HEK293 (cell line): ENCODE data around the gene RBMS3.

Experiments
- ATF2 ChIP-seq: fragments of 450-650 bp; formaldehyde crosslinking; IDR thresholded peaks from 2 replicates; pipeline ENCODE4 v1.5.1; 2016; ENCODE audit warnings: missing biosample characterization, missing genetic modification characterization, low read depth
- CTCF ChIP-seq: fragments of 450-650 bp; formaldehyde crosslinking; IDR thresholded peaks from 2 replicates; pipeline ENCODE4 v1.5.1; 2016; ENCODE audit warnings: missing biosample characterization, missing genetic modification characterization
- REPIN1 ChIP-seq: fragments of 450-650 bp; formaldehyde crosslinking; IDR thresholded peaks from 2 replicates; pipeline ENCODE4 v1.5.1; 2017; ENCODE audit warnings: missing biosample characterization, missing genetic modification characterization, low read depth
- SP2 ChIP-seq: fragments of 450-650 bp; formaldehyde crosslinking; IDR thresholded peaks from 2 replicates; pipeline ENCODE4 v1.5.1; 2016; ENCODE audit warnings: missing biosample characterization, missing genetic modification characterization
- YY1 ChIP-seq: fragments of 450-650 bp; formaldehyde crosslinking; IDR thresholded peaks from 2 replicates; pipeline ENCODE4 v1.5.1; 2018; ENCODE audit warnings: missing biosample characterization, missing genetic modification characterization
- ZNF138 ChIP-seq: fragments of 450-650 bp; formaldehyde crosslinking; IDR thresholded peaks from 2 replicates; pipeline ENCODE4 v1.5.1; 2016; ENCODE audit warnings: missing biosample characterization, missing genetic modification characterization, borderline replicate concordance
- ZNF239 ChIP-seq: fragments of 450-650 bp; formaldehyde crosslinking; IDR thresholded peaks from 2 replicates; pipeline ENCODE4 v1.5.1; 2016; ENCODE audit warnings: missing biosample characterization, missing genetic modification characterization
- ZNF24 ChIP-seq: fragments of 450-650 bp; formaldehyde crosslinking; IDR thresholded peaks from 2 replicates; pipeline ENCODE4 v1.5.1; 2016; ENCODE audit warnings: missing biosample characterization, missing genetic modification characterization
- ZNF596 ChIP-seq: fragments of 450-650 bp; IDR thresholded peaks from 2 replicates; pipeline ENCODE4 v1.5.0; 2018; ENCODE audit warnings: missing biosample characterization, mild to moderate bottlenecking, missing genetic modification characterization, moderate library complexity
- ZNF701 ChIP-seq: fragments of 450-650 bp; formaldehyde crosslinking; IDR thresholded peaks from 2 replicates; pipeline ENCODE4 v1.5.1; 2016; ENCODE audit warnings: missing biosample characterization, missing genetic modification characterization
- TF ChIP-seq, protein P1 (sequence below): sonication (generic); formaldehyde crosslinking; IDR thresholded peaks from 2 replicates; pipeline ENCODE4 v1.8.1; 2022; ENCODE audit warnings: mild to moderate bottlenecking, moderate library complexity, missing genetic modification reagents

DNA sequence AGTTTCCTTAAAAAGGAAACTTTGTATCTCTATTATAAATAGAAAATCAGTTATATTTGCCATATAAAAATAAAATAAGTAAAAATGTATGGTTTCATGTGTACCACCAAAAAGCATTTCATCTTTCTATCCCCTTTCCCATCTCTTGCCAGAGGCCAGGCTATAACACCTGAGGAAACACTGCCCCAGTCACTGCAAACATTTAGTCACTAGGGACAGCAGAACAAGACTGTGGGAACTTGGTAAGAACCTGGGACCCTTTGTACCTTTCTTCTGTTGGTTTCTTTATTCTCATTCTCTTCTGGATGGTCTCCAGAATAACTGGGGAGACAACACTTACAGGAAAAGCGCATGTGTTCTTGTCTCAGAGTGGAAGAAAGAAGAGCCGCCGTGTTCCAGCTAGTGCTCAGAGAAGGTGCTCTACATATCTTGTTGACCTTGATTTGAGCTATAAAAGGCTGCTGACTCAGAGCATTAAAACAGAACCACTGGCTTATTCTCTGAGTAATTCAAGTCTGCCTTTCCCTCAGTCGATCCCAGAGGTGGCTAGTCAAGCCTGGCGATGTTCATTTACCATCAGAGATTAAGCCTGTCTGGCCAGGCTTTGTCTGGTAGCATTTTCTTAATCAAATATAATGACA lies 361.6 kb downstream of the RBMS3 start:
- TF ChIP-seq ZNF701 (tag by site-specific recombination) (no peak), ZNF24 (no peak), CTCF (no peak), ZNF239 (tag by site-specific recombination) (no peak), ZNF596 (tag by site-specific recombination) (no peak), REPIN1 (tag by site-specific recombination) (no peak), ATF2 (tag by site-specific recombination) (no peak), SP2 (tag by site-specific recombination) (no peak), YY1 (tag by site-specific recombination) (no peak), ZNF138 (tag by site-specific recombination) (no peak)
- TF ChIP-seq, protein P1, sequence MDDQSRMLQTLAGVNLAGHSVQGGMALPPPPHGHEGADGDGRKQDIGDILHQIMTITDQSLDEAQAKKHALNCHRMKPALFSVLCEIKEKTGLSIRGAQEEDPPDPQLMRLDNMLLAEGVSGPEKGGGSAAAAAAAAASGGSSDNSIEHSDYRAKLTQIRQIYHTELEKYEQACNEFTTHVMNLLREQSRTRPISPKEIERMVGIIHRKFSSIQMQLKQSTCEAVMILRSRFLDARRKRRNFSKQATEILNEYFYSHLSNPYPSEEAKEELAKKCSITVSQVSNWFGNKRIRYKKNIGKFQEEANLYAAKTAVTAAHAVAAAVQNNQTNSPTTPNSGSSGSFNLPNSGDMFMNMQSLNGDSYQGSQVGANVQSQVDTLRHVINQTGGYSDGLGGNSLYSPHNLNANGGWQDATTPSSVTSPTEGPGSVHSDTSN (CRISPR knock-in tag), result no peak
